ENCODE results near the gene RAF1. TPM values are rescaled to one million over a fixed set of nuclear protein-coding genes. Genes with fewer than 3 reads are reported as not detected.

The RAF1 gene
- total and polyA plus RNA-seq, 9 of the 15 experiments (the other 6 are each of a cell fraction or from before 2014, with no cell fraction given) = 28.0 to 183 (median 85.6) TPM

- no peak overlapping the region for H3K4me3 ChIP-seq
- no peak overlapping the region for H3K9ac ChIP-seq (ENCODE audit: insufficient read depth in 1 of 2, low read depth in 2 of 2, low read length in 2 of 2)
- no peaks in the 10 kb centered on the region for H3K4me1 ChIP-seq (replicated peaks in 1 of 2; ENCODE audit: control insufficient read depth in 2 of 2, insufficient read depth in 2 of 2, low read length in 2 of 2)
- no peaks in the 10 kb centered on the region for H4K20me1 ChIP-seq (replicated peaks; ENCODE audit: control insufficient read depth, insufficient read depth, low read length)
- DNase-seq (ENCODE audit: extremely low read depth in 1 of 4, low spot score in 3 of 4) = peak; percentile 73 to 87 (median 80)
- H3K9me1 ChIP-seq (ENCODE audit: control insufficient read depth, insufficient read depth, low read length) = no peaks in the 10 kb centered on the region
- no peak overlapping the region for H3K27ac ChIP-seq (ENCODE audit: extremely low read depth, low read depth, low read length)
- BruUV-seq (replicated peaks) = no TSS peak
- FAIRE-seq = peak; percentile 93
- H3K79me2 ChIP-seq (ENCODE audit: control insufficient read depth, insufficient read depth, low read length) = no peaks in the 10 kb centered on the region
- no peak overlapping the region for H3K4me2 ChIP-seq (ENCODE audit: insufficient read depth, low read length)
- H2AFZ ChIP-seq (ENCODE audit: low read depth, low read length) = no peak overlapping the region
- ChIA-PET POLR2A (interaction anchor here (0.5 to 1.1 kb wide), 5 partner anchors 10 to 131 kb away, joined by 3 to 4 read pairs (median 3); no protein-coding TSS in a partner anchor), CTCF (ENCODE audit: low intra/inter-chr PET ratio) (interaction anchor here (0.6 to 1.4 kb wide), 3 partner anchors 123 to 219 kb away, joined by 3 to 12 read pairs (median 6); no protein-coding TSS in a partner anchor)
- WGBS (ENCODE audit: insufficient coverage, low coverage, missing lambda C conversion rate) = 5% methylated on average over 2 of the region's 2 CpGs
- ATAC-seq = peak; percentile 99
- no peaks in the 10 kb centered on the region for H3K36me3 ChIP-seq (ENCODE audit: control insufficient read depth, insufficient read depth, low read length)
- intact Hi-C loops (cut with micrococcal nuclease) = loop anchor here (1.0 to 10.0 kb wide), 4 partner anchors 63 to 288 kb away; no protein-coding TSS in a partner anchor
- in situ Hi-C loops (cut with MboI) = loop anchor here (5.0 kb wide), 1 partner anchor 191 kb away; no protein-coding TSS in a partner anchor
- no peaks in the 10 kb centered on the region for H3K9me3 ChIP-seq (replicated peaks; ENCODE audit: control insufficient read depth, insufficient read depth, low read depth, low read length)
- peaks cover 14 to 33% of the 10 kb centered on the region in 2 experiments for H3K27me3 ChIP-seq (ENCODE audit: control insufficient read depth in 2 of 2, insufficient read depth in 2 of 2, low read length in 2 of 2)
- TF ChIP-seq ZNF518B (CRISPR knock-in tag; IDR thresholded peaks at IDR 0.05) (no peak), MLX (CRISPR knock-in tag; conservative IDR thresholded peaks at IDR 0.05) (no peak), RREB1 (CRISPR knock-in tag; IDR thresholded peaks at IDR 0.05) (peak; percentile 95), CC2D1A (IDR thresholded peaks at IDR 0.05) (peak; percentile 77), MYBL2 (IDR thresholded peaks at IDR 0.05; ENCODE audit: low read depth) (no peak), MYBL2 (CRISPR knock-in tag; IDR thresholded peaks at IDR 0.05; ENCODE audit: borderline replicate concordance) (no peak), ARID1B (IDR thresholded peaks at IDR 0.05) (0 out of 2 replicates have a peak, but pooled peaks have one; percentile 22), PKNOX1 (IDR thresholded peaks at IDR 0.05) (no peak; the same call in 1 of the 2 replicates), SMARCC2 (IDR thresholded peaks at IDR 0.05; ENCODE audit: low read depth) (no peak)
Measured at GRCh38 chr3:12706504-12707253, 42.8 kb upstream of the RAF1 start.

Measured in K562 (cell line).